Testis (tissue), 3 donors: ENCODE measurements around the gene FOXO1. TPM values are rescaled to one million over a fixed set of nuclear protein-coding genes. Genes with fewer than 3 reads are reported as not detected.

Experiments used
- DNase-seq: peaks from one replicate; pipeline ENCODE4 v3.0.0-alpha.2; 2019
- H3K27ac ChIP-seq, 2 donors: fragments of 200-600 bp; sonication (generic); one replicate each; pipeline ENCODE4 v1.5.1; 2019
- H3K27me3 ChIP-seq: fragments of 200-600 bp; sonication (generic); one replicate; pipeline ENCODE4 v1.5.1; 2019
- H3K36me3 ChIP-seq: fragments of 200-600 bp; sonication (generic); one replicate; pipeline ENCODE4 v1.5.1; 2017; ENCODE audit warnings: low read depth; ENCODE audit errors: missing control alignments
- H3K4me1 ChIP-seq: fragments of 200-600 bp; sonication (generic); one replicate; pipeline ENCODE4 v1.5.1; 2019
- H3K4me3 ChIP-seq, 2 donors: fragments of 200-600 bp; sonication (generic); one replicate each; pipeline ENCODE4 v1.5.1; 2017 to 2019
- H3K9me3 ChIP-seq: fragments of 200-600 bp; sonication (generic); one replicate; pipeline ENCODE4 v1.5.1; 2017
- POLR2A ChIP-seq: fragments of 450-650 bp; IDR thresholded peaks from one replicate; pipeline ENCODE4 v1.6.1; 2017; ENCODE audit warnings: antibody characterized with exemption, mild to moderate bottlenecking, moderate library complexity
- WGBS, 2 donors: methylation state at CpG; one replicate each; pipeline ENCODE4 v1.1.5; 2018; 5-methylcytosine and 5-hydroxymethylcytosine counted together
- intact Hi-C: fragments of 100-400 bp; cut with DNase I; formaldehyde crosslinking; loops from one replicate; pipeline ENCODE4 v1.15.1; 2023; ENCODE audit warnings: low total_unique reads
- polyA plus RNA-seq: library from polyadenylated mRNA; stranded (reverse); fragments of 350-450 nt; fragmentation: Illumina TruSeq; extraction: RNeasy Lipid Tissue Mini Kit (QIAGEN cat#74804); gene quantifications from one replicate; pipeline ENCODE4 v1.2.3, GENCODE V29; 2014; ENCODE audit warnings: low read depth, low replicate concordance; ENCODE audit not compliant: insufficient read depth
- total RNA-seq, 2 donors: library from RNA; depleted of rRNA; stranded (reverse); fragments of >200 nt; gene quantifications; one replicate each; pipeline ENCODE4 v1.2.3, GENCODE V29; 2016
- TF ChIP-seq, protein P1 (sequence below), 3 experiments: fragments of 450-650 bp in 2 of 3; fragments of 200-600 bp in 1 of 3; sonication (generic) in 1 of 3; IDR thresholded peaks; one replicate each; pipeline ENCODE4 v1.5.1; 2016 to 2019; ENCODE audit warnings: antibody characterized with exemption in 3 of 3, mild to moderate bottlenecking in 2 of 3, moderate library complexity in 1 of 3

The FOXO1 gene
- total and polyA plus RNA-seq, 3 donors from 2014 or later: 19.5 to 58.7 (median 52.2) TPM

DNA sequence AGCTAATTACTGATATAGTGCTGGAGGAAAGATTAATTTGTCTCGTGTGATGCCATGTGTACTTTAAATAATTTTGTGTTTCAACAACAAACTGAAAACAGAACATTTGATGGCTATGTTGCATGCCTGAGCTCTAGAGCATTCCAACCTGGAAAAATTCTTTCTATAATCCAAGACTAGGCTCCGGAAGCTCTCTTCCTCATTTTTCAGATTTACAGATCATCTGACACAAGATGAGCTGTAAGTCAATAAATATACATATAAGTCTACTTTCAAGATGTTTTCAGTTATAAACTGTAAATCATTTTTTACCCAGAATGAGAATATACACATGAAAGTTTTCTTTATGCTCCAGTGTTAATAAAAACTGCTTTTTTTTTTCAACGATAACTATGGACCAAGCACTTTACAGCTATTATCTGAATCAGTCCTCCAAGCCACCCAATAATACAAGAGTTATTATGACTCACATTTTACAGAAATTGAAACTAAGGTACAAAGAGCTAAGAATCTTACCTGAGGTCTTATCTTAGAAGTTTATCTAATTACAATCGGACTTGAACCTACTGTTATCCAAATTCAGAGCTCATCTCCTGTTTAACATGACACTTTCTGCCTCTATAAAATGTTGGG, 6.4 kb upstream of the FOXO1 start:
- intact Hi-C loops: no loop called here
- no peak overlapping the region for H3K27ac ChIP-seq
- no peaks in the 10 kb centered on the region for H3K9me3 ChIP-seq
- no peak for DNase-seq
- H3K4me3 ChIP-seq: no peak overlapping the region
- WGBS, 2 donors: 79 to 90% methylated on average over 4 of the region's 4 CpGs
- no peaks in the 10 kb centered on the region for H3K27me3 ChIP-seq
- H3K4me1 ChIP-seq: peaks cover 6% of the 10 kb centered on the region
- no peaks in the 10 kb centered on the region for H3K36me3 ChIP-seq
- TF ChIP-seq, protein P1, sequence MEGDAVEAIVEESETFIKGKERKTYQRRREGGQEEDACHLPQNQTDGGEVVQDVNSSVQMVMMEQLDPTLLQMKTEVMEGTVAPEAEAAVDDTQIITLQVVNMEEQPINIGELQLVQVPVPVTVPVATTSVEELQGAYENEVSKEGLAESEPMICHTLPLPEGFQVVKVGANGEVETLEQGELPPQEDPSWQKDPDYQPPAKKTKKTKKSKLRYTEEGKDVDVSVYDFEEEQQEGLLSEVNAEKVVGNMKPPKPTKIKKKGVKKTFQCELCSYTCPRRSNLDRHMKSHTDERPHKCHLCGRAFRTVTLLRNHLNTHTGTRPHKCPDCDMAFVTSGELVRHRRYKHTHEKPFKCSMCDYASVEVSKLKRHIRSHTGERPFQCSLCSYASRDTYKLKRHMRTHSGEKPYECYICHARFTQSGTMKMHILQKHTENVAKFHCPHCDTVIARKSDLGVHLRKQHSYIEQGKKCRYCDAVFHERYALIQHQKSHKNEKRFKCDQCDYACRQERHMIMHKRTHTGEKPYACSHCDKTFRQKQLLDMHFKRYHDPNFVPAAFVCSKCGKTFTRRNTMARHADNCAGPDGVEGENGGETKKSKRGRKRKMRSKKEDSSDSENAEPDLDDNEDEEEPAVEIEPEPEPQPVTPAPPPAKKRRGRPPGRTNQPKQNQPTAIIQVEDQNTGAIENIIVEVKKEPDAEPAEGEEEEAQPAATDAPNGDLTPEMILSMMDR (IDR thresholded peaks at IDR 0.05): no peak
- TF ChIP-seq POLR2A: no peak

DNA sequence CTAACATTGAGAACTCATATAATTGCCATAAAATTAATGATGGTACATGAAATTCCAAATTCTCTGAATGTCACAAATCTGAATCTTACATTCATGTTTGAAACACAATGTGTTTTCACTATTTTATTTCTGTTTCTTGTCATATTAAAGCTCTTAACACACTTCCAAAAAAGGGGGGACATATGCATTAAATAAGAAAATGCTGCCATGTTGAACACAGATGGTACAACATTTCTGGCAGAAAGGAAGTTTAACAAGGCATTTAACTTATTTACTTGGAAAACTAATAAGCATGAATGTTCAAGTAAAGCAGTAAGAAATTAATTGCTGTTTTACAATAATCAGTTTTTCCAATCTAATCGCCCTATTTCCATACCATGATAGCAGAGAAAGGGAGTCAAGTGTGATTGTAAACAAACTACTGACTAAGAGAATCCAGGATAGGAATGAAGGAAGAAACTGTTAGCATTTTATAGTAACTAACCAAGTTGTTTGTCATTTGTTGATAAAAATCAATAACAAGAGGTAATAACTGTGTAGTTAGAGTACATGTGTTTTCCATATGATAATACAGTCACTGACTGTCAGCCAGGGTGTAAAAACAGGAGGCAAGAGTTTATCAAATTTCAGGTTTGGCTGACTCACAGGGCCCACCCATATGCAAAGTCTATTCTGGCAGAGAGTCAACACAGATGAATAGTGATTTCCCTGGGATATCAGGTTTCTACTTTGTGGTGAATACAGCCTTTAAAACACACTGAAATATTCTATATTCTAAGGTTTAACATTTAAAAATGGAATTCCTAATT, 5.7 kb upstream of the FOXO1 start:
- no peak overlapping the region for H3K27ac ChIP-seq
- 75 to 82% methylated on average over 1 of the region's 1 CpG for WGBS, 2 donors
- DNase-seq: no peak
- intact Hi-C loops: no loop called here
- peaks cover 11% of the 10 kb centered on the region for H3K4me1 ChIP-seq
- no peak for TF ChIP-seq POLR2A
- TF ChIP-seq, protein P1 (IDR thresholded peaks at IDR 0.05): no peak
- no peak overlapping the region for H3K4me3 ChIP-seq
- no peaks in the 10 kb centered on the region for H3K9me3 ChIP-seq
- H3K36me3 ChIP-seq: no peaks in the 10 kb centered on the region
- H3K27me3 ChIP-seq: no peaks in the 10 kb centered on the region

DNA sequence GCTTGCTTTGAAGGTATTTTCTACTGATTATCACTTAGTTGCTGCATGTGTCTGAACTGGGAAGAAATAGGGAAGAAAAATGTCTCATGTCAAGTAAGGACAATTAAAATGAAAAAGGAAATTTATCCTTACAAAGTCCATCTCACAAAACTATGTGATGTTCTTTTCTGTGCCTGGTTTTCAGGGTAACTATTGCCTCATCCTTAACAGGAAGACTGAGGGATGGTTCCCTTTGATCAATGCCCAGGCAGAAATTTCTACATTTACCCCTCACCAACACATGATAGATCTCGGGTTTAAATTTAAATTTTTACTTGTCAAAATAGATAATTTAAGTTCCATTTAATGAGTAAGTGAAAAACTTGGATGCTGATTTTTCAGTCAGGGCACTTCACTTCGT, 3.9 kb upstream of the FOXO1 start:
- Histone ChIP-seq H3K4me1 (peaks cover 11% of the 10 kb centered on the region), H3K4me3 (no peak overlapping the region), H3K27me3 (no peaks in the 10 kb centered on the region), H3K27ac (no peak overlapping the region), H3K9me3 (no peaks in the 10 kb centered on the region), H3K36me3 (no peaks in the 10 kb centered on the region)
- TF ChIP-seq, protein P1 (IDR thresholded peaks at IDR 0.05): no peak
- no peak for TF ChIP-seq POLR2A
- intact Hi-C loops: no loop called here
- DNase-seq: no peak
- WGBS, 2 donors: 84 to 87% methylated on average over 2 of the region's 2 CpGs

DNA sequence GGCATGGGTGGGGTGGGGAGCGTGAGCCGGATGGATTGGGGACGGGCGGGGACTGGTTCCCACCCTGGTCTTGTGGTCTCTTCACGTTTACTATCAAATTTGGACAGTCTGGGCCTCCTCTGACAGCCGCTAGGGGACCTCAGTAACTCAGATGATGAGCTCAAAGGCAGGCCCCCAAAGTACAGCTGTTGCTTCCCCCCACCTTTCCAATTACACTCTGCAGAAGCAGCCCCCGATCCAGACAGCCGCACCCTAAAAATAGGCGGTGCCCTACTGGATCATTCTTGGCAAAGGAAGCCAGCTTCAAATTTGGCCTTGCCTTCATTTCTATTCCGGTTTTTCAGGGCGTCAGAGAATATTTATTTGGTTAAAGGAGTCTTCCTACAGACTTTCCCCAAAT, 1.9 kb upstream of the FOXO1 start:
- H3K4me3 ChIP-seq: no peak overlapping the region
- no peaks in the 10 kb centered on the region for H3K9me3 ChIP-seq
- no peak overlapping the region for H3K27ac ChIP-seq
- DNase-seq: peak; percentile 33
- WGBS, 2 donors: 35 to 63% methylated on average over 11 of the region's 11 CpGs
- no peaks in the 10 kb centered on the region for H3K27me3 ChIP-seq
- H3K4me1 ChIP-seq: peaks cover 11% of the 10 kb centered on the region
- intact Hi-C loops: loop anchor here (10.0 kb wide), 1 partner anchor 434 kb away; no protein-coding TSS in a partner anchor
- no peaks in the 10 kb centered on the region for H3K36me3 ChIP-seq
- no peak for TF ChIP-seq POLR2A
- TF ChIP-seq, protein P1 (IDR thresholded peaks at IDR 0.05): peak in 1 of 3 experiments; percentile 34
